Thymus (tissue), 14 donors: ENCODE measurements around the gene MEGF11. TPM values are rescaled to one million over a fixed set of nuclear protein-coding genes. Genes with fewer than 3 reads are reported as not detected.

Source experiments
- DNase-seq, 9 donors: peaks; one replicate each; pipeline ENCODE4 v3.0.0-alpha.2; 2013; ENCODE audit warnings: low spot score in 9 of 9, low read depth in 6 of 9, missing footprints in 1 of 9
- H3K27ac ChIP-seq, 2 donors: one replicate each; pipeline ENCODE4 v1.5.1; 2013; ENCODE audit warnings: control low read depth in 1 of 2, low read depth in 1 of 2, low read length in 1 of 2, mild to moderate bottlenecking in 1 of 2, moderate library complexity in 1 of 2
- H3K27me3 ChIP-seq, 2 donors: one replicate each; pipeline ENCODE4 v1.5.1; 2013; ENCODE audit warnings: low read length in 1 of 2; ENCODE audit not compliant: control insufficient read depth in 2 of 2, insufficient read depth in 1 of 2
- H3K36me3 ChIP-seq, 2 donors: one replicate each; pipeline ENCODE4 v1.5.1; 2013; ENCODE audit warnings: low read length in 1 of 2, mild to moderate bottlenecking in 1 of 2, moderate library complexity in 1 of 2; ENCODE audit not compliant: control insufficient read depth in 2 of 2, insufficient read depth in 2 of 2
- H3K4me1 ChIP-seq, 2 donors: one replicate each; pipeline ENCODE4 v1.5.1; 2013; ENCODE audit warnings: low read length in 2 of 2; ENCODE audit not compliant: control insufficient read depth in 2 of 2, insufficient read depth in 2 of 2
- H3K4me3 ChIP-seq, 2 donors: one replicate each; pipeline ENCODE4 v1.5.1; 2013; ENCODE audit warnings: low read length in 2 of 2, control low read depth in 1 of 2, mild to moderate bottlenecking in 1 of 2
- H3K9me3 ChIP-seq, 2 donors: one replicate each; pipeline ENCODE4 v1.5.1; 2013; ENCODE audit warnings: low read length in 1 of 2, mild to moderate bottlenecking in 1 of 2; ENCODE audit not compliant: control insufficient read depth in 2 of 2, insufficient read depth in 1 of 2
- WGBS: extraction: QIAGEN DNeasy Blood & Tissue Kit; methylation state at CpG from one replicate; pipeline ENCODE4 v1.1.7; 2013; 5-methylcytosine and 5-hydroxymethylcytosine counted together
- long read RNA-seq, 10 donors: transcript quantifications; one replicate each; lab custom pipeline, GENCODE V29; 2026
- polyA plus RNA-seq: library from polyadenylated mRNA; stranded (reverse); fragments of 200-250 nt; gene quantifications from one replicate; pipeline ENCODE4 v1.2.3, GENCODE V29; 2013
- total RNA-seq: library from RNA; stranded (reverse); fragments of 120-200 nt; gene quantifications from one replicate; pipeline ENCODE4 v1.2.4, GENCODE V29; 2013
- donor health status: healthy.

The MEGF11 gene
- total RNA-seq (0.28 TPM), polyA plus RNA-seq (0.66 TPM)
- long read RNA-seq, donor 1 = 0 reads
- long read RNA-seq, donor 2 = 0 reads
- long read RNA-seq, donor 3 = 0 reads
- long read RNA-seq, donor 4 = 0 reads
- long read RNA-seq, donor 5 = 0 reads
- long read RNA-seq, donor 6 = 0 reads
- long read RNA-seq, donor 7 = 0 reads
- long read RNA-seq, donor 8 = 0 reads
- long read RNA-seq, donor 9 = 0 reads
- long read RNA-seq, donor 10 = 0 reads

DNA sequence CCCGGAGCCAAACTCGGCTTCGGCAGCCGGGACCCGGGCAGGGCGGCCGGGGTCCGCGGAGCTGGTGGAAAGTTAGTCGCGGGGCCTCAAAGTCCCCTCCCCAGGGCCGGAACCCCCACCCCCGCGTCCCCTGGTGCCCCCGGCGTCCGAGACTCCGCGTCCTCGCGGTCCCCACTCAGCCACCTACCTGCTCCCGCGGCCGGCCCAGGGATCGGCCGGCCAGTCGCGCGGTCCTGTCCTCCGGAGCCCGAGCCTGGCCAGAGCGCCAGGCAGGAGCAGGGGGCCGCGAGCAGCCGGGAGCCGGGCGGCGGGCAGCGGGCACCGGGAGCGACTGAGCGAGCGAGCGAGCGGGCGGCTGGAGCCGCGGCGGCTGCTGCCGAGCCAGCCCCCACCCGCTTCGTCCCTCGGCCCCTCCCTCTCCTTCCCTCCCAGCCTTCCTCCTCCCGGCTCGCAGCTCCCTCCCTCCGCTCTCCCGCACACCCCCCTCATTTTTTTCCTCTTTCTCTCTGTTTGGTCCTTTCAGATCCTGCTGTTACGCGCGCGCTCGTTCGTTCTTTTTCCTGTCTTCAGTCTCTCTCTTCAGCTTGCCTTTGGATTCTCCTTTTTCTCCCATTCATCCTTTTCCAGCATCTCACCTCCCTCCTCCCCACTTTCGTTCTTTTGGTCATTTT is at the start of gene MEGF11:
Gene MEGF11 (minus strand): TSS at position 333 of the 671 bp plus-strand sequence. CDS start 125,347 bp downstream, outside the sequence.
- Histone ChIP-seq H3K9me3 (peaks cover 0 to 8% of the 10 kb centered on the region in 2 donors), H3K4me3 (peak within 1 kb of the TSS in 1 of 2 donors; percentile 44), H3K27me3 (peaks cover 92 to 98% of the 10 kb centered on the region in 2 donors), H3K27ac (no peak within 1 kb of the TSS), H3K36me3 (peaks cover 0 to 2% of the 10 kb centered on the region in 2 donors), H3K4me1 (peaks cover 11 to 17% of the 10 kb centered on the region in 2 donors)
- WGBS = 2% methylated on average over 64 of the region's 64 CpGs
- DNase-seq = no peak

DNA sequence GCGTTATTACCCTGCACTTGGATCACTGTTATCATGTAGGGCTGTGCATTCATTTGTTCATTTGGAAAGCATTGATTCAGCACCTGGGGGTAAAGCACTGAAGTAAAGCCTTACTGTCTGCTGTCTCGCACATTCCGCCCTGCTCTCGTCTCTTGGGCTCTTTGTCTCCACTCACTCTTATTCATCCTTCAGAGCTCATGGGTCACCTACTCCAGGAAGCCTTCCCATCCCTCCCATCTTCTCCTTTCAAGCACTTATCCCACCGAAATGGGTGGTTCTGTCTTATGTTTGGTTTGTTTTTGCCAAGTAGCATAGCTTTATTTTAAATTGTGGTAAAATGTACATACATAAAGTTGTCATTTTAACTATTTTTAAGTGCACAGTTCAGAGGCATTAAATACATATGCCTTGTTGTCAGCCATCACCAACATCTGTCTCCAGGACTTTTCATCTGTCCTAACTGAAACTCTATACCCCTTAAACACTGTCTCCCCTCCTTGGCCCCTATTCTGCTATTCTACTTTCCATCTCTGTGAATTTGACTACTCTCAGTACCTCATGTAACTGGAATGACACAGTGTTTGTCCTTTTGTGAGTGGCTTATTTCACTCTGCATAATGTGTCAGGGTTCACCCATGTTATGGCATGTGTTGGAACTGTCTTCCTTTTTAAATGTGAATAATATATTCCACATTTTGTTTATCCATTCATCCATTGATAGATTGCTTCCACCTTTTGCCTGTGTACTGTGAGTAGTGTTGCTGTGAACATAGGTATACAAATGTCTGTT is 49.1 kb upstream of the MEGF11 start:
- Histone ChIP-seq H3K9me3 (no peaks in the 10 kb centered on the region), H3K27me3 (no peaks in the 10 kb centered on the region), H3K4me3 (no peak overlapping the region), H3K27ac (no peak overlapping the region), H3K36me3 (peaks cover 25% of the 10 kb centered on the region in 2 donors), H3K4me1 (no peaks in the 10 kb centered on the region)
- WGBS = 97% methylated on average over 5 of the region's 5 CpGs
- DNase-seq = no peak

DNA sequence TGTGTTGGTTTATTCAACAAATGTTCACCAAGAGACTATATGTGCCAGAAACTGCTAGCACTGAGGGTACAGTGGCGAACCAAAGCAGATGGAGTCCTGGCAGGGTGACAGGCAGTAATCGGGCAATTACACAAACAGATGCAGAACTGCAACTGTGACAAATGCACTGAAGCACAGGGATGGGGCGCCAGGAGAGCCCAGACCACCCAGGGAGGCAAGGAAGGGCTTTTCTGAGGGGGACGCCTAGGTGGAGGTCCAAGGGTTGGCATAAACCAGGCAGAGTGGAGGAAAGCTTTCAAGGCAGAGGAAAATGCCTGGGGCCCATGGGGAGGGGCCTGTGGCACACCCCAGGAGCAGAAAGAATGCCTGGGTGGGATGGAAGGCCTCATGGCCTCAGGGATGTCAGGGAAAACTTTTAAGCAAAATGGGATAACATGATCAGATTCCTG is 45.3 kb upstream of the MEGF11 start:
- WGBS = 97% methylated on average over 4 of the region's 4 CpGs
- Histone ChIP-seq H3K4me1 (peaks cover 9 to 14% of the 10 kb centered on the region in 2 donors), H3K4me3 (no peak overlapping the region), H3K27ac (no peak overlapping the region), H3K9me3 (no peaks in the 10 kb centered on the region), H3K27me3 (no peaks in the 10 kb centered on the region), H3K36me3 (peaks cover 12 to 20% of the 10 kb centered on the region in 2 donors)
- DNase-seq = no peak

DNA sequence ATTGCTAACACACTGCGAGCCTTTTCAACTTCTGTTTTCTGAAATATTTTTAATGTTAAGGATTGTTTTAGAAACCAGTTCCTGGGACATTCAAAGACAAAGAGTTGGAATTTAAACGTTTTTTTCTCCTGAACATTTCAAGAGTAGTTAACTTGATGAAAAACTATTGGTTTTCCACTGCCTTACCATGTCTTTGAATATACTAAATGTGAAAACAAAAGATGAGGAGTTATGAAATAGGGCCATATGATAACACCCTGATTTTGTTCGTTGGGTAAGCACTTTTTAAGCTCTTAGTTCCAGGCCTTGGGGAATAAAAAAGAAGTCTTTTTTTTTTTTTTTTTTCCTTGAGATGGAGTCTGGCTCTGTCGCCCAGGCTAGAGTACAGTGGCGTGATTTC is 42.6 kb upstream of the MEGF11 start:
- Histone ChIP-seq H3K27me3 (no peaks in the 10 kb centered on the region), H3K9me3 (no peaks in the 10 kb centered on the region), H3K27ac (no peak overlapping the region), H3K4me1 (peaks cover 16 to 30% of the 10 kb centered on the region in 2 donors), H3K36me3 (peaks cover 12 to 17% of the 10 kb centered on the region in 2 donors), H3K4me3 (no peak overlapping the region)
- DNase-seq = no peak
- 86% methylated on average over 5 of the region's 5 CpGs for WGBS

DNA sequence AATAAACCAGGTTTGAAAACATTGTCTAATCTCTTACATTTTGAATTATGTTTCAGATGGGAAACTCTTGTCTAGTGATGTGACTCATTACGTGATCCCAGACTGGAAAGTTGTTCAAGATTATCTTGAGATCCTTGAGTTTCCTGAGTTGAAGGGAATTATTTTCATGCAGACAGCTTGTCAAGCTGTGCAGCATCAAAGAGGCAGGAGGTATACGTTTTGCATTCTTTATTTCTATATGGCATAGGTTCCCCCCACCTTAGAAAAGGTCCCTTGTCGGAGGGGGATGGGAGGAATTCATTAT is 41.3 kb upstream of the MEGF11 start:
- H3K4me3 ChIP-seq = peak overlapping the region; percentile 19 to 64

DNA sequence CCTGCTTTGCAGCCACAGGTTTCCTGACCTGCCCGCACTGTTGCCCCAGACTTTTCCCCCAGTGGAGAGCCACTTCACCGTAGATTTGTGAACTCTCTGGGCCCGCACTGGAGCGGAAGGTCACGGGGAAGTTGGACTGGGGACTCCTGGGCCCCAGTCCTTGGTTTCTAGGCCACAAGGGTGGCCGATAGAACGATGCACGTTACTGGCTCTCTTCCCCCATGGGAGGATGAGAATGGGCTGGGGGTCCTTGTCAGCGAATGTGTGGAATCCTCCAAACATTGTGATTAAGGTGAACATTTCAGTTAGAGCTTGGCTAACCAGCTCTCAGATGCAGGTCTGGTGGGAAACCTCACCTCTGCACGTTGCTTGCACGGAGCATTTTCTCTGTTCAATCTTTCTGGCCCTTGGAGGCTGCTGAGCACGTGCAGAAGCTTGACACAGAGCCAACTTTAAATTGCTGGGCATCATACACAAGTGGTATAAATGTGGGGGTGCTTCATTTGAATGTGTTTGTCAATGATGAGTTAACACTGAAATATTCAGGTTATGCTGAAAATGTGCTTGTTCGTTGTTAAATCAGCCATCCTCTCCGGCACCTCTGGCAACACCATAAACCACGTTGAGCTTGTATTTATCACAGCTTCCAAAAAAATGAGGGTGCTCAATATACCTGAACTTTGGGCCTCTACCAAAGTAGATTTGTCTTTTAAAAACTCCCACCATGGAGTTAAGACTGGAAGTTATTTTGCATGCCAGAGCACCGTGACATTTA is 40.8 kb upstream of the MEGF11 start:
- peak overlapping the region; percentile 64 to 70 for H3K4me3 ChIP-seq
- H3K27ac ChIP-seq = peak overlapping the region; percentile 85 to 92
- peaks cover 16 to 30% of the 10 kb centered on the region in 2 donors for H3K4me1 ChIP-seq
- WGBS = 12% methylated on average over 16 of the region's 16 CpGs
- peaks cover 9 to 11% of the 10 kb centered on the region in 2 donors for H3K36me3 ChIP-seq
- no peaks in the 10 kb centered on the region for H3K9me3 ChIP-seq
- peak in 8 of 9 donors; percentile 27 to 78 (median 40) for DNase-seq
- no peaks in the 10 kb centered on the region for H3K27me3 ChIP-seq

More for the DNA sequence above, 41.3 kb upstream of the MEGF11 start:
- WGBS = 51% methylated on average over 3 of the region's 3 CpGs
- Histone ChIP-seq H3K9me3 (no peaks in the 10 kb centered on the region), H3K27ac (peak overlapping the region in 1 of 2 donors; percentile 92), H3K27me3 (no peaks in the 10 kb centered on the region), H3K4me1 (peaks cover 16 to 30% of the 10 kb centered on the region in 2 donors), H3K36me3 (peaks cover 9 to 14% of the 10 kb centered on the region in 2 donors)
- DNase-seq = peak in 3 of 9 donors; percentile 9 to 25 (median 15)

DNA sequence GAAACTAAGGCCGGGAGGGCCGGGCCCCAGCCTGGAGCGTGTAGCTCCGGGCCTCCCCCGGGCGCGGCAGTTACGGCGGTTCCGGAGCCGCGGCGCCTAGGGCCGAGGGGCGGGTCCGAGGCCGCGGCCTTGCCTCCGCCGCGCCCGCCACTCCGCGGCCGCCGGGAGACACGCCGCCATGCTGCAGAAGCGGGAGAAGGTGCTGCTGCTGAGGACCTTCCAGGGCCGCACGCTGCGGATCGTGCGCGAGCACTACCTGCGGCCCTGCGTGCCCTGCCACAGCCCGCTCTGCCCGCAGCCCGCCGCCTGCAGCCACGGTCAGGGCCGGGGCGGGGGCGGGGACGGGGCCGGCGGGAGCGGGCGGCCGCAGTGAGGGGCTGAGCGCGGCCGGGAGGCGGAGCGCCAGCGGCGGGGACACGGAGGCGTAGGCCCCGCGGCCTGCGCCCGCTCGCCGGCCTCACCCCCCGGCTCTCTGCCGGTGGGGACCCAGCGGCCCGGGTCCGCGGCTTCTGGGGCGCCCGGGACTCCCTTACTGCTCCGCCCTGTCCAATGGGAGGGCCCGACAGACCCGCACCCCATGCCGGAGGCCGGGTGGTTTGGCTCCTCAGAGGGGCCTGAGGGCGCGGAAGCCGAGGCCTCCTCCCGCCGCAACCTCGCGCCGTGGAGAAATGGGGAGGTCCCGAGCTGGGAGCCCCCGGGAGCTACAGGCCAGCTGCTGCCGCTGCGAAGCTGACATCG is 40.0 kb upstream of the MEGF11 start, which contains the start of gene DIS3L:
Gene DIS3L (plus strand): TSS at position 150 of the 738 bp plus-strand sequence. CDS start 29 bp downstream, at position 179.
- under 1% methylated on average over 92 of the region's 92 CpGs for WGBS
- H3K4me1 ChIP-seq = peaks cover 16 to 30% of the 10 kb centered on the region in 2 donors
- peak in 8 of 9 donors; percentile 28 to 72 (median 46) for DNase-seq

More for the DNA sequence above, 40.0 kb upstream of the MEGF11 start, which contains the start of gene DIS3L:
- Histone ChIP-seq H3K27me3 (no peaks in the 10 kb centered on the region), H3K4me3 (peak within 1 kb of the TSS; percentile 69 to 70), H3K27ac (peak within 1 kb of the TSS; percentile 85 to 92), H3K9me3 (no peaks in the 10 kb centered on the region), H3K36me3 (peaks cover 4% of the 10 kb centered on the region in 2 donors)
